ENCODE data around the gene SLC8B1. TPM values are rescaled to one million over a fixed set of nuclear protein-coding genes. Genes with fewer than 3 reads are reported as not detected.

SLC8B1 gene
- total RNA-seq, 4 donors from 2014 or later: 31.8 to 63.4 (median 38.8) TPM

DNA sequence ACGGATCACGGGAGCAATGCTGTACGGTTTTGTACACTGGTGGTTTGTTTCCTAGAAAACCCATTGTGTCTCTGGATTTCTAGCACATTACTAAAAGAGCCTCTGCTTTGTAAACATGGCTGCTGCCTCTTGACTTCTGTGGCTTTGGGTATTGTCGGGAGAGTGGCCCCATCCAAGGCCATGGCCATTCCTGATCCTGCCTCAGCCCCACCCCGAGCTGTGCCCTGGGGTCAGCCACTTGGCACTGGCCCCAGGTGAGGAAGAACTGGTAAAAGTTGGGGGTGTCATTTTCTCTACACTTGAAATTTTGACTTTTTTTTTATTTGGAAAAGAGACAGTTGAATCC lies 36.5 kb downstream of the SLC8B1 start:
- H3K4me3 ChIP-seq (ENCODE audit: low read depth, poor library complexity, severe bottlenecking): no peak overlapping the region
- TF ChIP-seq, protein P1, sequence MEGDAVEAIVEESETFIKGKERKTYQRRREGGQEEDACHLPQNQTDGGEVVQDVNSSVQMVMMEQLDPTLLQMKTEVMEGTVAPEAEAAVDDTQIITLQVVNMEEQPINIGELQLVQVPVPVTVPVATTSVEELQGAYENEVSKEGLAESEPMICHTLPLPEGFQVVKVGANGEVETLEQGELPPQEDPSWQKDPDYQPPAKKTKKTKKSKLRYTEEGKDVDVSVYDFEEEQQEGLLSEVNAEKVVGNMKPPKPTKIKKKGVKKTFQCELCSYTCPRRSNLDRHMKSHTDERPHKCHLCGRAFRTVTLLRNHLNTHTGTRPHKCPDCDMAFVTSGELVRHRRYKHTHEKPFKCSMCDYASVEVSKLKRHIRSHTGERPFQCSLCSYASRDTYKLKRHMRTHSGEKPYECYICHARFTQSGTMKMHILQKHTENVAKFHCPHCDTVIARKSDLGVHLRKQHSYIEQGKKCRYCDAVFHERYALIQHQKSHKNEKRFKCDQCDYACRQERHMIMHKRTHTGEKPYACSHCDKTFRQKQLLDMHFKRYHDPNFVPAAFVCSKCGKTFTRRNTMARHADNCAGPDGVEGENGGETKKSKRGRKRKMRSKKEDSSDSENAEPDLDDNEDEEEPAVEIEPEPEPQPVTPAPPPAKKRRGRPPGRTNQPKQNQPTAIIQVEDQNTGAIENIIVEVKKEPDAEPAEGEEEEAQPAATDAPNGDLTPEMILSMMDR (IDR thresholded peaks at IDR 0.05): no peak
- no peak for TF ChIP-seq POLR2A (IDR thresholded peaks at IDR 0.05)
- 88 to 92% methylated on average over 5 of the region's 5 CpGs for WGBS, 2 donors
- DNase-seq (ENCODE audit: low spot score in 2 of 2): no peak
- intact Hi-C loops (cut with DNase I; ENCODE audit: low total_unique reads): no loop called here

DNA sequence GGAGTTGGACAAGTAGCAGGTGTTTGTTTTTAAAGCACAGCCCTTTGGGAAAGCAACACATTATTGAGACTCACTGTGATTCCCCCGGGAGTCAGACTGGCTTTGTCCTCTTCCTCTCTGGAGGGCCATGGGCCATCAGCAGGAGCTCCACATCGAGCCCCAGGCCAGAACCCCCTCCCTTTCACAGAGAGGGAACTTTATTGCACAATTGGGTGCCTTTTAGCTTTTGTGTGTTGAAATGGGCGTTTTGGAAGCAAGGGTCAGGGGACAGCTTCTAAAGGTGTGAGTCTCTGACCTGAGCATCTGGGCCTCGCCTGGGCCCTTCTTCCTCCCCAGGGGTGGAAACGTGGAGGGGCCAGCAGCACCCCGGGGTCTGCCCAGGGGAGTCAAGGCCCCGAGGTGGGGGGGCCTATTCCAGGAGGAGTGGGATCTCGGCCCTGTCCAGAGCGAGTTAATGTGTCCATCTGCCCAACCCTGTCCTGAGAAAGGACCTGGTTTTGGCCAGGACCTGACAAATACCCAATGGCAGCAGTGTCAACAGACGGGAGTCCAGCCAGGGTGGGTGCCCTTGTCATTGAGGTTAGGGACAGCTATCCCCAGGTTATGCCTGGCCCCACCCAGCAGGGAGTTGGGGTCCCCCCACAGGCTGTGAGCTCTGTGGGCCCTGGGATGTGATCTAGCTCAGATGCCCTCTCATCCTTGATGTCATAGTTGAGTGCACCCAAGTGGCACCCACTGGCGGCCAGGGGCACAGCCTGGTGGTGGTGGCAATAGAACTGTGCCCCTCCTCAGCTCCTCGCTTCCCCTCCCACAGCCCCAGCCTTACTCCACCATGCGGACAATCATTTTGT lies 37.1 kb downstream of the SLC8B1 start:
- H3K4me3 ChIP-seq (ENCODE audit: low read depth, poor library complexity, severe bottlenecking): no peak overlapping the region
- TF ChIP-seq, protein P1 (IDR thresholded peaks at IDR 0.05): no peak
- no peak for TF ChIP-seq POLR2A (IDR thresholded peaks at IDR 0.05)
- DNase-seq (ENCODE audit: low spot score in 2 of 2): no peak
- 82 to 89% methylated on average over 11 to 12 of the region's 13 CpGs for WGBS, 2 donors
- intact Hi-C loops (cut with DNase I; ENCODE audit: low total_unique reads): no loop called here

DNA sequence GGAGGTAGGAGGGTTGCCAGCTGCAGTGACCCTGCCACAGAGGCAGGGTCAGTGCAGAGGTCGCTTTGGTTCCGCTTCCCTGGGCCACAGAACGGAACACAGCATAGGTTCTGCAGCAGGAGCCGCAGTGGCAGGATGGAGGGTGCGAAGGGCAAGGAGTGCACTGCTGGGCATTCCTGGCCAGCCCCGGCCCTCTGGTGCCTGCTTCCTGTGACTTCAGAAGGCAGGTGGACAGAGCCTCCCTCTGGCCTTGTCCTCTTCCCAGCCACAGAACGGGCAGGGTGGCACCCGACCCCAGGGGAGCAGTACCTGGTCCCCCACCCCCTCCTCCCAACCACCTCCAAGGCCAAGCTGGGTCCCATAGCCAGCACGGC lies 37.7 kb downstream of the SLC8B1 start:
- no peak overlapping the region for H3K4me3 ChIP-seq (ENCODE audit: low read depth, poor library complexity, severe bottlenecking)
- TF ChIP-seq, protein P1 (IDR thresholded peaks at IDR 0.05): no peak
- no peak for TF ChIP-seq POLR2A (IDR thresholded peaks at IDR 0.05)
- WGBS, 2 donors: 90 to 95% methylated on average over 9 of the region's 9 CpGs
- intact Hi-C loops (cut with DNase I; ENCODE audit: low total_unique reads): no loop called here
- no peak for DNase-seq (ENCODE audit: low spot score in 2 of 2)

DNA sequence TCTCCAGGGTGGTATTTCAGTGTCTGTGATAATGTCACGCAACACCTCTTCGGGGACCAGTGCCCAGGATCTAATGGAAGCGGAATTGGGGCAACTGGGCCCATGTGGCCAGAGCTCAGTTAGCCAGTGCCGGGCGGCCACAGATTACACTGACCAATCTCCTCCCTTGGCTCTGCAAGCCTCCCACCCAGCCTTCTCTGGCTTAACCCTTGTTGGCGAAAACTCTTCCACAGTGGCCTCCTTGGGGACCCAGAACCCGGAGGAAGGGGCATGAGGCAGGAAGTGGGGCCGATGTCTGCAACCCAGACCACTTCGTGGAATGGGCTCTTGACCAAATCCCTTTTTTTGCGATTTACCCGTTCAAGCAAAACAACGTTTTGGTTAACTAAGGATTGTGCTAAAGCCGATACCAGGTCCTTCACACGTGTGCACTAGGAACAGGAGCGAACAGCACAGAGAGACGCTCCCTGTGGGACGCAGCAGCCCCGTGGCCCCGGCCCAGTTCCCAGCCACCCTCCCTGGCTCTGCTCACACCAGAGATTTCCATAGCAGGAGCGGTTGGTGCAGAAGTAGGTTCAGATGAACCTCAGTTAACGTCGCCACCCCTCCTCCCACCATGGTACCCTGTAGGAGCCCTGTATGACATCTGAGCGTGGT lies 38.2 kb downstream of the SLC8B1 start:
- H3K4me3 ChIP-seq (ENCODE audit: low read depth, poor library complexity, severe bottlenecking): no peak overlapping the region
- 88 to 92% methylated on average over 23 of the region's 23 CpGs for WGBS, 2 donors
- intact Hi-C loops (cut with DNase I; ENCODE audit: low total_unique reads): no loop called here
- no peak for DNase-seq (ENCODE audit: low spot score in 2 of 2)
- TF ChIP-seq, protein P1 (IDR thresholded peaks at IDR 0.05): no peak
- TF ChIP-seq POLR2A (IDR thresholded peaks at IDR 0.05): no peak

DNA sequence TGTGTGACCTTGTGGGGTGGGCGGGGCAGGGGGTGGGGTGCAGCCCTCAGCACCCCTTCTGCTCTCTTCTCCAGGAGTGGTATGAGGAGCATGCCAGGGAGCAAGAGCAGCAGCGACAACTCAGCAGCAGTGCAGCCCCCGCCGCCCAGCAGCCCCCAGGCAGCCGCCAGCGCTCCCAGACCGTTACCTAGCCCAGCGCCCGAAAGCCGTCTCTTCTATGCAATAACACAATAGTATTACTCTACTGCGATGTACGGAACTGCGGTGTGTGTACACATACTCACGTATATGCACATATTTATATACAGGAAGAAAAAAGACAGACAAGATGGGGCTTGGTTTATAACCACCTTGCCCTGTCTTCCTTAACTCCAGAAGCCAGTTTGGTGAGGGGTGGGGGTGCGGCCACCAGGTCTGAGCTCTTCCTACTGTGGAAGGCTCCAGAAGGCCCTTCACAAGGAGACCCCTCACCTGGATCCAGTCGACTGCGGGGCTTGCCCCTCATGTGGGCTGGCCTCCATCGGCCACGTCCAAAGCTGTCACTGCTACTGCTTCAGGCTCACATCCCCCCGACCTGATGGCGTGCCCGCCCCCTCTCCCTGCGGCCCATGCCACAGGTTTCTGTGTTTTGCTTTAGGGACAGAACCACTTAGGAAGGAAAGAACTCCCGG lies 38.9 kb downstream of the SLC8B1 start:
- no peak for TF ChIP-seq POLR2A (IDR thresholded peaks at IDR 0.05)
- 88 to 94% methylated on average over 24 of the region's 24 CpGs for WGBS, 2 donors
- intact Hi-C loops (cut with DNase I; ENCODE audit: low total_unique reads): no loop called here
- no peak for DNase-seq (ENCODE audit: low spot score in 2 of 2)
- no peak overlapping the region for H3K4me3 ChIP-seq (ENCODE audit: low read depth, poor library complexity, severe bottlenecking)

DNA sequence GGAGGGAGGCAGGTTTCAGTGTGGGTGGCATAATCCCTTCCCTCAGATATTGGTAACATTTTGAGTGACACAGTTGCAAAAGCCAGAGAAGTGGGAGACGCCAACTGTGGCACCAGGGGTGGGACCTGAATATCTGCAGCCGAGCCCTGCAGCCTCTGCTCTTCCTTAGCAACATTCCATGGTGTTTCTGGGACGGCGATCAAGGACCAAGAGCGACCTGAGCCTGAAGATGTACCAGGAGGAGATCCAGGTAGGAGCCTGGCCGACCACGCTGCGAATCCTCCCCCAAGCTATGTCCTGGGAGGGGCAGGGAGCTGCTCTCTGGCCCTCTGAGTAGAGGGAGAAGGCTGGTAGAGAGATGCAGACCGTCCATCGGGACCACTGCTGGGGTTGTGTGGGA lies 41.8 kb downstream of the SLC8B1 start:
- WGBS, 2 donors: 94 to 96% methylated on average over 10 of the region's 10 CpGs
- H3K4me3 ChIP-seq (ENCODE audit: low read depth, poor library complexity, severe bottlenecking): no peak overlapping the region
- intact Hi-C loops (cut with DNase I; ENCODE audit: low total_unique reads): no loop called here
- DNase-seq (ENCODE audit: low spot score in 2 of 2): no peak
- TF ChIP-seq POLR2A (IDR thresholded peaks at IDR 0.05): no peak
- TF ChIP-seq, protein P1 (IDR thresholded peaks at IDR 0.05): no peak
